B cell (primary cell): Measurements from ENCODE around the gene FADS1. TPM values are rescaled to one million over a fixed set of nuclear protein-coding genes. Genes with fewer than 3 reads are reported as not detected.

Experiments used
- ATAC-seq: fragments of 200-7000 bp; cut with Tn5 transposase; one replicate; pipeline ENCODE4 v1.10.0; 2021; ENCODE audit warnings: low read depth, mild to moderate bottlenecking, moderate number of reproducible peaks, moderate library complexity
- CTCF ChIA-PET: fragments of 350-600 bp; sonication (Branson Sonifier 250); formaldehyde crosslinking; loops from one replicate; lab custom pipeline; 2021; ENCODE audit warnings: antibody characterized with exemption, inconsistent platforms; lab: Charles Lee
- POLR2A ChIA-PET: fragments of 350-600 bp; sonication (Branson Sonifier 250); formaldehyde crosslinking; loops from one replicate; lab custom pipeline; 2021; ENCODE audit warnings: antibody characterized with exemption; lab: Charles Lee
- DNase-seq: peaks from one replicate; pipeline ENCODE4 v3.0.0; 2013
- H2AFZ ChIP-seq: 2 replicates; pipeline ENCODE4 v1.6.1; 2012; ENCODE audit warnings: mild to moderate bottlenecking, low read depth, low read length; ENCODE audit not compliant: insufficient read depth, poor library complexity, severe bottlenecking
- H3K27ac ChIP-seq, 2 donors: 1 replicate in 1 of 2; 2 replicates in 1 of 2; pipeline ENCODE4 v1.5.1; 2012 to 2013; ENCODE audit warnings: low read length in 2 of 2, mild to moderate bottlenecking in 2 of 2, moderate library complexity in 1 of 2
- H3K27me3 ChIP-seq, 4 experiments: fragments of 200-600 bp in 1 of 4; sonication (generic) in 1 of 4; replicated peaks in 1 of 4; 1 replicate in 2 of 4; 2 replicates in 2 of 4; pipeline versions ENCODE4 v1.6.1 to v1.7.0; 2013 to 2016; ENCODE audit warnings: low read length in 3 of 4, mild to moderate bottlenecking in 2 of 4, mixed read lengths in 1 of 4, moderate library complexity in 1 of 4; ENCODE audit not compliant: insufficient read depth in 4 of 4, control insufficient read depth in 3 of 4; ENCODE audit errors: control extremely low read depth in 1 of 4
- H3K36me3 ChIP-seq, 2 experiments: replicated peaks in 1 of 2; 1 replicate in 1 of 2; 2 replicates in 1 of 2; pipeline versions ENCODE4 v1.6.1 to v1.7.1; 2013; ENCODE audit warnings: low read length in 1 of 2; ENCODE audit not compliant: insufficient read depth in 2 of 2, control insufficient read depth in 1 of 2; ENCODE audit errors: control extremely low read depth in 1 of 2, extremely low read depth in 1 of 2
- H3K4me1 ChIP-seq, 2 donors: fragments of 200-600 bp in 1 of 2; sonication (generic) in 1 of 2; 1 replicate in 1 of 2; 2 replicates in 1 of 2; pipeline versions ENCODE4 v1.5.1 to v1.6.1; 2013 to 2017; ENCODE audit warnings: low read length in 2 of 2; ENCODE audit not compliant: control insufficient read depth in 2 of 2, insufficient read depth in 2 of 2
- H3K4me2 ChIP-seq: replicated peaks from 2 replicates; pipeline ENCODE3; 2012; ENCODE audit warnings: mild to moderate bottlenecking, low read depth, low read length; ENCODE audit not compliant: poor library complexity, severe bottlenecking
- H3K4me3 ChIP-seq, 5 experiments: fragments of 200-600 bp in 1 of 5; sonication (generic) in 1 of 5; 1 replicate in 3 of 5; 2 replicates in 2 of 5; pipeline versions ENCODE4 v1.5.1 to v1.7.0; 2011 to 2016; ENCODE audit warnings: low read length in 4 of 5, mild to moderate bottlenecking in 4 of 5, low read depth in 2 of 5, control low read depth in 1 of 5, moderate library complexity in 1 of 5; ENCODE audit not compliant: insufficient read depth in 1 of 5; ENCODE audit errors: control extremely low read depth in 1 of 5, extremely low read depth in 1 of 5
- H3K79me2 ChIP-seq: fragments of 200-600 bp; sonication (generic); one replicate; pipeline ENCODE4 v1.6.0; 2016; ENCODE audit warnings: low read length; ENCODE audit not compliant: control insufficient read depth, insufficient read depth
- H3K9ac ChIP-seq: fragments of 200-600 bp; sonication (generic); 2 replicates; pipeline ENCODE4 v1.6.1; 2017; ENCODE audit warnings: mild to moderate bottlenecking, low read length, moderate library complexity
- H3K9me3 ChIP-seq, 3 donors: one replicate each; pipeline versions ENCODE4 v1.6.1 to v1.7.1; 2013; ENCODE audit warnings: low read length in 2 of 3; ENCODE audit not compliant: control insufficient read depth in 2 of 3, insufficient read depth in 1 of 3; ENCODE audit errors: control extremely low read depth in 1 of 3
- H4K20me1 ChIP-seq: 2 replicates; pipeline ENCODE4 v1.6.0; 2012; ENCODE audit warnings: mild to moderate bottlenecking, low read length; ENCODE audit not compliant: insufficient read depth, control insufficient read depth, poor library complexity, severe bottlenecking
- H3K27ac Mint-ChIP-seq: one replicate; pipeline ENCODE4 v1.8.0; 2021; ENCODE audit warnings: mixed read lengths
- H3K27me3 Mint-ChIP-seq: one replicate; pipeline ENCODE4 v1.8.0; 2021; ENCODE audit warnings: mixed read lengths
- H3K4me1 Mint-ChIP-seq: one replicate; pipeline ENCODE4 v1.8.0; 2021; ENCODE audit warnings: mixed read lengths
- H3K4me3 Mint-ChIP-seq: one replicate; pipeline ENCODE4 v1.8.0; 2021; ENCODE audit warnings: mixed read lengths
- H3K9me3 Mint-ChIP-seq: one replicate; pipeline ENCODE4 v1.8.0; 2022; ENCODE audit warnings: mixed read lengths; ENCODE audit not compliant: insufficient read depth
- CTCF ChIP-seq: fragments of 200-600 bp; IDR thresholded peaks from one replicate; pipeline ENCODE4 v1.8.0; 2022; ENCODE audit warnings: antibody characterized with exemption, mild to moderate bottlenecking
- EZH2 ChIP-seq: IDR thresholded peaks from 2 replicates; pipeline ENCODE4 v1.6.1; 2012; ENCODE audit warnings: borderline replicate concordance, low read depth, mild to moderate bottlenecking, moderate library complexity, low read length; ENCODE audit not compliant: insufficient read depth, poor library complexity, severe bottlenecking
- WGBS: methylation state at CpG from one replicate; pipeline ENCODE4 v1.1.5; 2013; ENCODE audit warnings: missing lambda C conversion rate; ENCODE audit not compliant: insufficient coverage; 5-methylcytosine and 5-hydroxymethylcytosine counted together
- intact Hi-C: fragments of 100-400 bp; cut with micrococcal nuclease; formaldehyde crosslinking; loops from one replicate; pipeline ENCODE4 v1.10.0; 2022
- polyA plus RNA-seq: library from polyadenylated mRNA; depleted of rRNA; stranded (reverse); fragments of >200 nt; gene quantifications from 2 replicates; pipeline ENCODE4 v1.2.3, GENCODE V29; 2012
- total RNA-seq, 2 donors: library from RNA; stranded (reverse); fragments of 120-200 nt in 1 of 2; gene quantifications; 1 replicate in 1 of 2; 2 replicates in 1 of 2; pipeline versions ENCODE4 v1.2.3 to v1.2.4, GENCODE V29; 2013 to 2022

The FADS1 gene
- total and polyA plus RNA-seq, 2 donors (not counting 1 experiment from before 2014, with no cell fraction given): 0.39 to 15.6 TPM

- peak overlapping the region in 1 of 2 donors; percentile 15 for H3K27ac ChIP-seq
- peak overlapping the region; percentile 51 to 70 (median 62) for H3K4me3 ChIP-seq
- ATAC-seq (peak; percentile 4), DNase-seq (no peak)
- H3K27me3 ChIP-seq: peaks cover 0 to 13% (median 2%) of the 10 kb centered on the region in 4 experiments
- H3K4me1 Mint-ChIP-seq: peaks cover 19% of the 10 kb centered on the region
- no peaks in the 10 kb centered on the region for H3K79me2 ChIP-seq
- peak overlapping the region; percentile 93 for H3K4me2 ChIP-seq
- H3K9me3 Mint-ChIP-seq: no peaks in the 10 kb centered on the region
- H3K27me3 Mint-ChIP-seq: no peaks in the 10 kb centered on the region
- H3K27ac Mint-ChIP-seq: peak overlapping the region; percentile 61
- H4K20me1 ChIP-seq: no peaks in the 10 kb centered on the region
- H3K4me3 Mint-ChIP-seq: peak overlapping the region; percentile 93
- peaks cover 13 to 23% of the 10 kb centered on the region in 2 donors for H3K4me1 ChIP-seq
- WGBS: 0% methylated on average over 16 of the region's 16 CpGs
- peak overlapping the region; percentile 88 for H2AFZ ChIP-seq
- H3K9me3 ChIP-seq: no peaks in the 10 kb centered on the region
- TF ChIP-seq EZH2 (no peak), CTCF (no peak)
- ChIA-PET POLR2A (interaction anchor here (0.8 to 1.7 kb wide), 2 partner anchors 13 kb away, joined by 3 to 4 read pairs; no protein-coding TSS in a partner anchor), CTCF (interaction anchor here (1.0 to 2.4 kb wide), 3 partner anchors 11 to 280 kb away, joined by 3 to 15 read pairs (median 6); partner anchors contain the start of gene FADS1)
- peak overlapping the region; percentile 65 for H3K9ac ChIP-seq
- intact Hi-C loops: no loop called here
- H3K36me3 ChIP-seq: no peaks in the 10 kb centered on the region
Observed at GRCh38 chr11:61828379-61828628, 11.5 kb upstream of the FADS1 start.

DNA sequence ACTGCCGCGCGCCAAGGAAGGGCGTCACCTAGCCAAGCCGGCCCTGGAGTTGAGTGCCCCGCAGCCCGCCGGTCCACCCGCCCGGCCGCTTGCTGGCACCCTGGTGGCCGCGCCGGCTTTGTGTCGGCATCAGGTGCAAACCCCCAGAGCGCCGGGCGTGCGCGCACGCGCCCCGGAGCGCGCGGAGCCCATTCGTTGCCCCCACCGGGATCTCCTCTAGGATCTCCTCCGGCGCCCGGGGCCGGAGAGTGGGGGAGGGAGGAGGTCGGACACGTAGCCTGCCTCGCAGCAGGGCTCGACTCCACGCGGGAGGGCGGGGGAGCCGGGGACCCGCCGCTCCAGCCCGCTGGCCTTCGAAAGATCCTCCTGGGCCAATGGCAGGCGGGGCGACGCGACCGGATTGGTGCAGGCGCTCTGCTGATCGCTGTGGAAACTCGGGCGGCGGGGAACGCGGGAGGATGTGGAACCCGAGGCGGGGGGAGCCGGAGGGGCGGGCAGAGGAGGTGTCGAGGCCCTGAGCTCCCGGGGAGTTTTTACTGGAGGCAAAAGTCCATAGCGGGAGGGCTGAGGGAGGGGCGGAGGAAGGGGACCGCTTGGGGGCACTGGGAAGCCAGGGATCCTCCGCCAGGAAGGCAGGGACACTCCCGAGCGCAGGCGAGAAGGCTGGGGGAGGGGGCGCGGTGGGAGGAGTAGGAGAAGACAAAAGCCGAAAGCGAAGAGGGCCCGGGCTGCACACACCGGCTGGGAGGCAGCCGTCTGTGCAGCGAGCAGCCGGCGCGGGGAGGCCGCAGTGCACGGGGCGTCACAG is 11.0 kb upstream of the FADS1 start, which contains the start of gene FADS2:
TSS of gene FADS2 (plus strand) at position 730 of the 808 bp plus-strand sequence. CDS start 91 bp downstream, outside the sequence.
- no peaks in the 10 kb centered on the region for H3K9me3 ChIP-seq
- Mint-ChIP-seq H3K4me3 (peak within 1 kb of the TSS; percentile 93), H3K27ac (peak within 1 kb of the TSS; percentile 76), H3K27me3 (no peaks in the 10 kb centered on the region), H3K9me3 (no peaks in the 10 kb centered on the region), H3K4me1 (peaks cover 17% of the 10 kb centered on the region)
- peak within 1 kb of the TSS in 1 of 2 donors; percentile 45 for H3K27ac ChIP-seq
- H3K4me2 ChIP-seq: peak within 1 kb of the TSS; percentile 93
- peaks cover 0 to 13% (median 2%) of the 10 kb centered on the region in 4 experiments for H3K27me3 ChIP-seq
- peak; percentile 72 for DNase-seq
- ChIA-PET CTCF (interaction anchor here (1.0 to 2.4 kb wide), 5 partner anchors 10 to 280 kb away, joined by 3 to 15 read pairs (median 3); partner anchors contain the start of gene FADS1), POLR2A (interaction anchor here (0.8 kb wide), 1 partner anchor 13 kb away, joined by 3 read pairs; no protein-coding TSS in a partner anchor)
- WGBS: under 1% methylated on average over 83 of the region's 83 CpGs
- H3K79me2 ChIP-seq: no peaks in the 10 kb centered on the region
- no peaks in the 10 kb centered on the region for H3K36me3 ChIP-seq
- no peak for TF ChIP-seq EZH2
- TF ChIP-seq CTCF: no peak
- peaks cover 13 to 23% of the 10 kb centered on the region in 2 donors for H3K4me1 ChIP-seq
- peak within 1 kb of the TSS; percentile 65 for H3K9ac ChIP-seq
- H4K20me1 ChIP-seq: no peaks in the 10 kb centered on the region
- peak; percentile 66 for ATAC-seq
- intact Hi-C loops: loop anchor here (1.0 kb wide), 1 partner anchor 11 kb away; no protein-coding TSS in a partner anchor
- peak within 1 kb of the TSS; percentile 88 for H2AFZ ChIP-seq
- peak within 1 kb of the TSS; percentile 51 to 70 (median 62) for H3K4me3 ChIP-seq
